Large intestine (tissue), 3 donors: ENCODE data around the gene C1orf105. TPM values are rescaled to one million over a fixed set of nuclear protein-coding genes. Genes with fewer than 3 reads are reported as not detected.
"Not testable (repeated sequence)": the region's sequence is repeated elsewhere in the genome, so short reads cannot be mapped to it uniquely, and the experiment has no call there.

Source experiments
- DNase-seq, 2 donors: peaks; one replicate each; pipeline versions ENCODE4 v3.0.0 to v3.0.0-alpha.2; 2013
- H3K27ac ChIP-seq: one replicate; pipeline ENCODE4 v1.5.1; 2013; ENCODE audit warnings: low read length
- H3K27me3 ChIP-seq: 2 replicates; pipeline ENCODE4 v1.6.1; 2013; ENCODE audit warnings: low read length; ENCODE audit not compliant: control insufficient read depth, insufficient read depth
- H3K36me3 ChIP-seq: 2 replicates; pipeline ENCODE4 v1.6.1; 2013; ENCODE audit warnings: low read length; ENCODE audit not compliant: control insufficient read depth, insufficient read depth
- H3K4me1 ChIP-seq: one replicate; pipeline ENCODE4 v1.6.1; 2013; ENCODE audit warnings: low read length; ENCODE audit not compliant: control insufficient read depth, insufficient read depth
- H3K4me3 ChIP-seq: one replicate; pipeline ENCODE4 v1.5.1; 2013; ENCODE audit warnings: low read length
- H3K9me3 ChIP-seq: one replicate; pipeline ENCODE4 v1.6.1; 2013; ENCODE audit warnings: mild to moderate bottlenecking, low read depth, low read length, moderate library complexity; ENCODE audit not compliant: control insufficient read depth
- WGBS: methylation state at CpG from one replicate; pipeline ENCODE4 v1.1.5; 2013; ENCODE audit warnings: low lambda C conversion rate; ENCODE audit not compliant: insufficient coverage; 5-methylcytosine and 5-hydroxymethylcytosine counted together
- polyA plus RNA-seq: library from polyadenylated mRNA; unstranded; fragments of 120-200 nt; gene quantifications from one replicate; pipeline ENCODE4 v1.2.1, GENCODE V29; 2013

Gene C1orf105
- polyA plus RNA-seq, 1 donor: 2.4 TPM

DNA sequence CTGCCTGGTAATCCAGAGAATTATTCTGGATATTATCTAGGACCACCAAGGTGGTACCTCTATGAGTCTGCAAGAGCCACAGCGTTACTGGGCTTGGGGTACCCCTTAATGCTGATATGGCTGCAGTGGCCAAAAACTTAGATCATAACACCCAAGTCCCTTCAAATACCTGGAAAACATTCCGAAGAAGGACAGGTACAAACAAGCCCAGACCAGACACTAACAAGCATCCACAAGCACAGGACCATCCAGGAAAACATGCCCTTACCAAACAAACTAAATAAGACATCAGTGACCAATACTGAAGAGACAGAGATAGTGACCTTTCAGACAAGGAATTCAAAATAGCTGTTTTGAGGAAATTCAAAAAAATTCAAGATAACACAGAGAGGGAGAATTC lies 2.9 kb downstream of the C1orf105 start:
- no peak for DNase-seq
- Histone ChIP-seq H3K27ac (no peak overlapping the region), H3K36me3 (no peaks in the 10 kb centered on the region), H3K9me3 (no peaks in the 10 kb centered on the region), H3K4me3 (no peak overlapping the region), H3K4me1 (no peaks in the 10 kb centered on the region), H3K27me3 (no peaks in the 10 kb centered on the region)
- no CpG with 5 or more reads among the region's 2 CpGs for WGBS

DNA sequence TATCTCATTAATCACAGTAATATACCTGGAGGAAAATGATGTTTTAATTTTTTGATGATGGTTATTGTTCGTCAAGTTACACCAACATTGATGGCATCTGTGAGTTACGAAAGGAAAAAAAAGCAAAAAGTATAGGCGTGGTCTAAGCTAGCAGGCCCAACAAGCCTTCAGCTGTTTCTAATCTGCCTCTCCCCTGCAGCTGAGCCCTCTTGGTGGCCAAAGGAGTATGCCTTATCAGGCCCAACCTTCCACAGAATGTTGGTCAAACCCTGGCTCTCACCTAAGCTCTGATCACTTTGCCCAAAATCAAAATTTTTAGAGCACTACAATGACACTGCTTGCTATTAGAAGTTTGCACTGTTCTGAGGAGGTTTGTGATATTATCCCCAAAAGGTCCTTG lies 4.9 kb downstream of the C1orf105 start:
- no peaks in the 10 kb centered on the region for H3K27me3 ChIP-seq
- no peak for DNase-seq
- H3K4me1 ChIP-seq: no peaks in the 10 kb centered on the region
- WGBS: no CpG with 5 or more reads among the region's 3 CpGs
- H3K4me3 ChIP-seq: no peak overlapping the region
- H3K36me3 ChIP-seq: no peaks in the 10 kb centered on the region
- H3K9me3 ChIP-seq: no peaks in the 10 kb centered on the region
- H3K27ac ChIP-seq: no peak overlapping the region

DNA sequence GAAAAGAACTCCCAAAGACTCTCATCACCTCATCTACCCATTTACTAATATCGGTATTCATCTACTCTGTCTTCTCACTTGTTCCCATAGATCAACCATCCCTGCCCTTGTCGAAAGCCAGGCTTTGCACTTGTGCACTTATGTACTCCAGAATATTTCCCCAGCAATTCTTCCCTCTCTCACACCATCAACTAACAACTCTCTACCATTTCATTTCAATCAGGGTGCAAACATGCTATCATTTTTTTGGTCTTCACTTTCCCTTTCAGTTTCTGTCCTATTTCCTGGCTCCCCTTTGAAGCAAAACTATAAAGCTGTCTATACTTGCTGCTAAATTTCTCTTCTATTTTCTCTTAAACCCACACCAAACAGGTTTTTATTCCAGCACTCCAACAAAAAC lies 6.7 kb downstream of the C1orf105 start:
- Histone ChIP-seq H3K36me3 (no peaks in the 10 kb centered on the region), H3K27ac (no peak overlapping the region), H3K27me3 (no peaks in the 10 kb centered on the region), H3K4me1 (peaks cover 5% of the 10 kb centered on the region), H3K4me3 (no peak overlapping the region), H3K9me3 (no peaks in the 10 kb centered on the region)
- no peak for DNase-seq
- WGBS: 75% methylated on average over 1 of the region's 2 CpGs

- H3K36me3 ChIP-seq: no peaks in the 10 kb centered on the region
- peak; percentile 35 to 55 for DNase-seq
- H3K27me3 ChIP-seq: no peaks in the 10 kb centered on the region
- H3K4me3 ChIP-seq: no peak overlapping the region
- WGBS: 100% methylated on average over 1 of the region's 1 CpG
- H3K27ac ChIP-seq: no peak overlapping the region
- H3K4me1 ChIP-seq: peaks cover 5% of the 10 kb centered on the region
- no peaks in the 10 kb centered on the region for H3K9me3 ChIP-seq
These were observed 9.0 kb downstream of the C1orf105 start for GRCh38 chr1:172429331-172430127.

DNA sequence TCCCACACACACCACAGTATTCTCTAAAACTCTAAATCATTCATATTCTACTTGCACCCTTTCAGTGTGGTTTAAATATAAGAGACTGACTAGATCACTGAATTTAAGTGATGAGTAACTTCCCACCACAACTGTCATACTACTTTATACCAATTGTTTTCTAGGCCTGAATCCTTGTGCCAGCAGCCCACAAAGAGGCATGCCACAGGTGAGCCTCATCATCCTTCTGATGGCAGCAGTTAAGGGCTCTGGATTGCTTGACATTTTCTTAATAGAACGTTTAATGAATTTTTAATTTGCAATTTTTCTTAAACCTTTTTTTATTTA lies 9.6 kb downstream of the C1orf105 start:
- no peak overlapping the region for H3K27ac ChIP-seq
- no peaks in the 10 kb centered on the region for H3K36me3 ChIP-seq
- no peaks in the 10 kb centered on the region for H3K9me3 ChIP-seq
- no peak overlapping the region for H3K4me3 ChIP-seq
- 75% methylated on average over 1 of the region's 1 CpG for WGBS
- no peaks in the 10 kb centered on the region for H3K27me3 ChIP-seq
- DNase-seq: no peak
- peaks cover 5% of the 10 kb centered on the region for H3K4me1 ChIP-seq

DNA sequence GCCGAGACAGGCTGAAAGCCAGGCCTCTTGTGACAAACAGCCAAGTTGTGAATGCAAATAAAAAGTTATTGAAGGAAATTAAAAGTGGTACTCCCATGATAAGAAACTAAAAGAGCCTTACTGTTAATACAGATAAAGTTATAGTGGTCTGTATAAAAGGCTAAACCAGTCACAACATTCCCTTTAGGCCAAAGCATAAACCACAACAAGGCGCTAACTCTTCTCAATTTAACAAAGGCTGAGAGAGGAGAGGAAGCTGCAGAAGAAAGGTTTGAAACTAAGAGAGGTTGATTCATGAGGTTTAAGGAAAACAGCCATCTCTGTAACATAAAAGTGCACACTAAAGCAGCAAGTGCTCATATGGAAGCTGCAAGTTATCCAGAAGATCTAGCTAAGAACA lies 10.7 kb downstream of the C1orf105 start:
- 100% methylated on average over 1 of the region's 2 CpGs for WGBS
- Histone ChIP-seq H3K27me3 (no peaks in the 10 kb centered on the region), H3K36me3 (no peaks in the 10 kb centered on the region), H3K4me3 (no peak overlapping the region), H3K27ac (no peak overlapping the region), H3K4me1 (peaks cover 5% of the 10 kb centered on the region), H3K9me3 (no peaks in the 10 kb centered on the region)
- no peak for DNase-seq

GRCh38 chr1:172431721-172432192 lies 11.3 kb downstream of the C1orf105 start:
- H3K9me3 ChIP-seq: no peaks in the 10 kb centered on the region
- no peaks in the 10 kb centered on the region for H3K36me3 ChIP-seq
- peaks cover 5% of the 10 kb centered on the region for H3K4me1 ChIP-seq
- DNase-seq: peak; percentile 29 to 60
- no peak overlapping the region for H3K27ac ChIP-seq
- WGBS: no CpG with 5 or more reads among the region's 9 CpGs
- no peaks in the 10 kb centered on the region for H3K27me3 ChIP-seq
- no peak overlapping the region for H3K4me3 ChIP-seq

- not testable (repeated sequence) for DNase-seq, H3K36me3 ChIP-seq, H3K4me1 ChIP-seq, H3K4me3 ChIP-seq, H3K9me3 ChIP-seq, H3K27me3 ChIP-seq, H3K27ac ChIP-seq
- no CpG with 5 or more reads among the region's 3 CpGs for WGBS
These were observed 16.7 kb downstream of the C1orf105 start for GRCh38 chr1:172437183-172437582.

- H3K9me3 ChIP-seq: no peaks in the 10 kb centered on the region
- H3K27ac ChIP-seq: no peak overlapping the region
- H3K36me3 ChIP-seq: peaks cover 8% of the 10 kb centered on the region
- H3K4me1 ChIP-seq: no peaks in the 10 kb centered on the region
- no peak for DNase-seq
- H3K4me3 ChIP-seq: no peak overlapping the region
- WGBS: no CpG with 5 or more reads among the region's 6 CpGs
- H3K27me3 ChIP-seq: no peaks in the 10 kb centered on the region
These were observed 21.9 kb downstream of the C1orf105 start for GRCh38 chr1:172442404-172442803.

GRCh38 chr1:172442843-172443565 lies 22.5 kb downstream of the C1orf105 start:
- Histone ChIP-seq H3K27me3 (no peaks in the 10 kb centered on the region), H3K27ac (no peak overlapping the region), H3K36me3 (peaks cover 8% of the 10 kb centered on the region), H3K4me3 (peak overlapping the region; percentile 93), H3K9me3 (no peaks in the 10 kb centered on the region), H3K4me1 (peaks cover 3% of the 10 kb centered on the region)
- WGBS: 100% methylated on average over 2 of the region's 3 CpGs
- DNase-seq: no peak
